ENCODE results near the gene ACOT8. TPM values are rescaled to one million over a fixed set of nuclear protein-coding genes. Genes with fewer than 3 reads are reported as not detected.

Gene ACOT8
- total and polyA plus RNA-seq, 2 donors (not counting 1 experiment from before 2014, with no cell fraction given), result 32.4 to 64.7 TPM

DNA sequence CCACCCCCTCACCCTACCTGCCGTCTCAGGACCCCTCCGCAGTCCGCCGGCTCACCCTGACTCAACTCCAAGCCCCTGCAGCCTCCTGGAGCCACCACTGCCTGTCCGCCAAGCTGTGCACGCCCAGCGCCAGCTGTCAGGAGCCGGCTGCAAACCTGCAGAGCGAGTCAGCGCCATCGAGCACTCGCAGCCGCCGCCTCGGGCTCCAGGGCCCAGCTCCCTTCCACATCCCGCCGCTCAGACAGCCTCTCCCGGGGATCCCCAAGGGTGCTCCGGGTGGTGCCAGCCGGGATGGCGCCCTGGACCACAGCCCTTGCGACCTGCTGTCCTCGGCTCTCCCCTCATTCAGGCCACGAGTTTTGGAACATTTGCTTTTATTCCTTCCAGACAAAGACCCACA, 34.3 kb downstream of the ACOT8 start:
- intact Hi-C loops (cut with micrococcal nuclease), result no loop called here
- ChIA-PET CTCF (interaction anchor here (1.2 to 4.8 kb wide), 3 partner anchors 10 to 139 kb away, joined by 3 to 20 read pairs (median 5); no protein-coding TSS in a partner anchor), POLR2A (no interaction called here)
- Histone ChIP-seq H3K9ac (ENCODE audit: low read length) (no peak overlapping the region), H3K4me3 (ENCODE audit: control extremely low read depth in 1 of 5, extremely low read depth in 1 of 5, insufficient read depth in 1 of 5, low read depth in 2 of 5, low read length in 4 of 5) (no peak overlapping the region), H2AFZ (ENCODE audit: insufficient read depth, low read depth, low read length, poor library complexity, severe bottlenecking) (peak overlapping the region; percentile 46), H3K27me3 (replicated peaks in 1 of 4; ENCODE audit: control extremely low read depth in 1 of 4, control insufficient read depth in 3 of 4, insufficient read depth in 4 of 4, low read length in 3 of 4) (peaks cover 0 to 21% (median 9%) of the 10 kb centered on the region in 4 experiments), H3K4me2 (replicated peaks; ENCODE audit: low read depth, low read length, poor library complexity, severe bottlenecking) (peak overlapping the region; percentile 80), H3K4me1 (ENCODE audit: control insufficient read depth in 2 of 2, insufficient read depth in 2 of 2, low read length in 2 of 2) (peaks cover 17 to 23% of the 10 kb centered on the region in 2 donors), H3K79me2 (ENCODE audit: control insufficient read depth, insufficient read depth, low read length) (no peaks in the 10 kb centered on the region), H3K36me3 (replicated peaks in 1 of 2; ENCODE audit: control extremely low read depth in 1 of 2, control insufficient read depth in 1 of 2, extremely low read depth in 1 of 2, insufficient read depth in 2 of 2, low read length in 1 of 2) (no peaks in the 10 kb centered on the region), H3K9me3 (ENCODE audit: control extremely low read depth in 1 of 3, control insufficient read depth in 2 of 3, insufficient read depth in 1 of 3, low read length in 2 of 3) (peaks cover 0 to 2% (median 0%) of the 10 kb centered on the region in 3 donors), H4K20me1 (ENCODE audit: control insufficient read depth, insufficient read depth, low read length, poor library complexity, severe bottlenecking) (no peaks in the 10 kb centered on the region), H3K27ac (ENCODE audit: low read length in 2 of 2) (no peak overlapping the region)
- Mint-ChIP-seq H3K4me1 (peaks cover 21% of the 10 kb centered on the region), H3K27ac (no peak overlapping the region), H3K9me3 (ENCODE audit: insufficient read depth) (no peaks in the 10 kb centered on the region), H3K27me3 (peaks cover 23% of the 10 kb centered on the region), H3K4me3 (peak overlapping the region; percentile 34)
- ATAC-seq (ENCODE audit: low read depth) (peak; percentile 20), DNase-seq (peak; percentile 32)
- no peak for TF ChIP-seq EZH2 (IDR thresholded peaks at IDR 0.05; ENCODE audit: borderline replicate concordance, insufficient read depth, low read depth, low read length, poor library complexity, severe bottlenecking)
- TF ChIP-seq, protein P1, sequence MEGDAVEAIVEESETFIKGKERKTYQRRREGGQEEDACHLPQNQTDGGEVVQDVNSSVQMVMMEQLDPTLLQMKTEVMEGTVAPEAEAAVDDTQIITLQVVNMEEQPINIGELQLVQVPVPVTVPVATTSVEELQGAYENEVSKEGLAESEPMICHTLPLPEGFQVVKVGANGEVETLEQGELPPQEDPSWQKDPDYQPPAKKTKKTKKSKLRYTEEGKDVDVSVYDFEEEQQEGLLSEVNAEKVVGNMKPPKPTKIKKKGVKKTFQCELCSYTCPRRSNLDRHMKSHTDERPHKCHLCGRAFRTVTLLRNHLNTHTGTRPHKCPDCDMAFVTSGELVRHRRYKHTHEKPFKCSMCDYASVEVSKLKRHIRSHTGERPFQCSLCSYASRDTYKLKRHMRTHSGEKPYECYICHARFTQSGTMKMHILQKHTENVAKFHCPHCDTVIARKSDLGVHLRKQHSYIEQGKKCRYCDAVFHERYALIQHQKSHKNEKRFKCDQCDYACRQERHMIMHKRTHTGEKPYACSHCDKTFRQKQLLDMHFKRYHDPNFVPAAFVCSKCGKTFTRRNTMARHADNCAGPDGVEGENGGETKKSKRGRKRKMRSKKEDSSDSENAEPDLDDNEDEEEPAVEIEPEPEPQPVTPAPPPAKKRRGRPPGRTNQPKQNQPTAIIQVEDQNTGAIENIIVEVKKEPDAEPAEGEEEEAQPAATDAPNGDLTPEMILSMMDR (IDR thresholded peaks at IDR 0.05), result no peak
- 15% methylated on average over 23 of the region's 24 CpGs for WGBS (ENCODE audit: insufficient coverage)

DNA sequence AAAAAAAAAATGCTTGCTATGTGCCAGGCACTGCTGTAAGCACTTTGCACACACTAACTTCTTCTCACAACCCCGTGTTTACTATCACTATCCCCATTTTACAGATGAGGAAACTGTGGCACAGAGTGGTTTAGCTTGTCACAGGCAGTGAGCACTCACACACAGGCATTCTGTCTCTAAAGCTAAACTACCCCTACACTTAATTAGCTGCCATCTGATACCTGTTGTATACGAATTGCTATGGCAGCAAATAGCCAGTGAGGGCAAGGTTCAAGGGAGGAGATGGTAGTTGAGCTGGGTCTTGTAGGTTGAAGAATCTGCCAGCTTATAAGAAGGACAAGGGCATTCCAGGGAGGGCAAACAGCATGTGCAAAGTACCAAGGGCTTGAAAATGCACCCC, 35.2 kb downstream of the ACOT8 start:
- CTCF ChIA-PET, result interaction anchor here (1.0 to 4.8 kb wide), 4 partner anchors 21 to 140 kb away, joined by 3 to 20 read pairs (median 3); no protein-coding TSS in a partner anchor
- ATAC-seq (ENCODE audit: low read depth), result no peak
- TF ChIP-seq, protein P1 (IDR thresholded peaks at IDR 0.05), result no peak
- TF ChIP-seq EZH2 (IDR thresholded peaks at IDR 0.05; ENCODE audit: borderline replicate concordance, insufficient read depth, low read depth, low read length, poor library complexity, severe bottlenecking), result no peak

More for the DNA sequence above, 35.2 kb downstream of the ACOT8 start:
- H3K9ac ChIP-seq (ENCODE audit: low read length), result no peak overlapping the region
- H3K36me3 ChIP-seq (replicated peaks in 1 of 2; ENCODE audit: control extremely low read depth in 1 of 2, control insufficient read depth in 1 of 2, extremely low read depth in 1 of 2, insufficient read depth in 2 of 2, low read length in 1 of 2), result no peaks in the 10 kb centered on the region
- H3K27me3 Mint-ChIP-seq, result peaks cover 23% of the 10 kb centered on the region
- intact Hi-C loops (cut with micrococcal nuclease), result no loop called here
- no peak overlapping the region for H2AFZ ChIP-seq (ENCODE audit: insufficient read depth, low read depth, low read length, poor library complexity, severe bottlenecking)
- peaks cover 21% of the 10 kb centered on the region for H3K4me1 Mint-ChIP-seq
- WGBS (ENCODE audit: insufficient coverage), result 100% methylated on average over 1 of the region's 2 CpGs
- H3K27ac ChIP-seq (ENCODE audit: low read length in 2 of 2), result no peak overlapping the region
- H4K20me1 ChIP-seq (ENCODE audit: control insufficient read depth, insufficient read depth, low read length, poor library complexity, severe bottlenecking), result no peaks in the 10 kb centered on the region
- H3K9me3 Mint-ChIP-seq (ENCODE audit: insufficient read depth), result no peaks in the 10 kb centered on the region
- H3K79me2 ChIP-seq (ENCODE audit: control insufficient read depth, insufficient read depth, low read length), result no peaks in the 10 kb centered on the region
- H3K4me1 ChIP-seq (ENCODE audit: control insufficient read depth in 2 of 2, insufficient read depth in 2 of 2, low read length in 2 of 2), result peaks cover 17 to 23% of the 10 kb centered on the region in 2 donors
- H3K4me3 Mint-ChIP-seq, result peak overlapping the region; percentile 2
- DNase-seq, result no peak
- no peak overlapping the region for H3K27ac Mint-ChIP-seq
- no peak overlapping the region for H3K4me3 ChIP-seq (ENCODE audit: control extremely low read depth in 1 of 5, extremely low read depth in 1 of 5, insufficient read depth in 1 of 5, low read depth in 2 of 5, low read length in 4 of 5)
- POLR2A ChIA-PET, result interaction anchor here (0.6 kb wide), 1 partner anchor 285 kb away, joined by 4 read pairs; no protein-coding TSS in a partner anchor
- no peak overlapping the region for H3K4me2 ChIP-seq (replicated peaks; ENCODE audit: low read depth, low read length, poor library complexity, severe bottlenecking)
- H3K27me3 ChIP-seq (replicated peaks in 1 of 4; ENCODE audit: control extremely low read depth in 1 of 4, control insufficient read depth in 3 of 4, insufficient read depth in 4 of 4, low read length in 3 of 4), result peaks cover 0 to 21% (median 9%) of the 10 kb centered on the region in 4 experiments
- peaks cover 0 to 2% (median 0%) of the 10 kb centered on the region in 3 donors for H3K9me3 ChIP-seq (ENCODE audit: control extremely low read depth in 1 of 3, control insufficient read depth in 2 of 3, insufficient read depth in 1 of 3, low read length in 2 of 3)

Data from B cell (primary cell).